GM23338 (cell line): Measurements from ENCODE around the gene RIN3. TPM values are rescaled to one million over a fixed set of nuclear protein-coding genes. Genes with fewer than 3 reads are reported as not detected.

Source experiments
- ATAC-seq: fragments of 200-7000 bp; cut with Tn5 transposase; 3 replicates; pipeline ENCODE4 v1.9.1; 2020
- DNase-seq: peaks from one replicate; pipeline ENCODE4 v3.0.0-alpha.2; 2015; ENCODE audit warnings: low spot score
- H2AFZ ChIP-seq: fragments of 200-600 bp; sonication (generic); 2 replicates; pipeline ENCODE4 v1.8.0; 2016; ENCODE audit warnings: antibody characterized with exemption, mild to moderate bottlenecking, moderate library complexity
- H3F3A ChIP-seq: fragments of 200-600 bp; sonication (generic); replicated peaks from 2 replicates; pipeline ENCODE4 v1.8.0; 2017; ENCODE audit warnings: antibody characterized with exemption, mixed run types, low read depth
- H3K27ac ChIP-seq: fragments of 200-600 bp; sonication (generic); 2 replicates; pipeline ENCODE4 v1.6.1; 2016; ENCODE audit warnings: low read depth
- H3K27me3 ChIP-seq: fragments of 200-600 bp; sonication (generic); 2 replicates; pipeline ENCODE4 v1.8.0; 2016; ENCODE audit warnings: mild to moderate bottlenecking, mixed run types, moderate library complexity; ENCODE audit not compliant: insufficient read depth
- H3K36me3 ChIP-seq: fragments of 200-600 bp; sonication (generic); 2 replicates; pipeline ENCODE4 v1.8.0; 2016; ENCODE audit warnings: mild to moderate bottlenecking; ENCODE audit not compliant: insufficient read depth
- H3K4me1 ChIP-seq: fragments of 200-600 bp; sonication (generic); 2 replicates; pipeline ENCODE4 v1.8.0; 2016; ENCODE audit warnings: mild to moderate bottlenecking, moderate library complexity; ENCODE audit not compliant: insufficient read depth
- H3K4me2 ChIP-seq: fragments of 200-600 bp; sonication (generic); 2 replicates; pipeline ENCODE4 v1.7.1; 2017; ENCODE audit warnings: mixed run types
- H3K4me3 ChIP-seq: fragments of 200-600 bp; sonication (generic); 2 replicates; pipeline ENCODE4 v1.6.1; 2016; ENCODE audit warnings: mixed run types
- H3K79me2 ChIP-seq: fragments of 200-600 bp; sonication (generic); replicated peaks from 2 replicates; pipeline ENCODE4 v1.8.0; 2017; ENCODE audit warnings: mild to moderate bottlenecking; ENCODE audit not compliant: insufficient read depth
- H3K9me2 ChIP-seq: fragments of 200-600 bp; sonication (generic); 2 replicates; pipeline ENCODE4 v1.8.0; 2017; ENCODE audit not compliant: insufficient read depth
- H4K20me1 ChIP-seq: fragments of 200-600 bp; sonication (generic); replicated peaks from 2 replicates; pipeline ENCODE4 v1.8.0; 2017; ENCODE audit warnings: mild to moderate bottlenecking; ENCODE audit not compliant: insufficient read depth
- H3K27ac Mint-ChIP-seq: 2 replicates; pipeline ENCODE4 v1.8.0; 2020; ENCODE audit warnings: inconsistent platforms, mild to moderate bottlenecking, moderate library complexity, mixed read lengths
- H3K27me3 Mint-ChIP-seq: 3 replicates; pipeline ENCODE4 v1.8.0; 2022; ENCODE audit warnings: low read depth, mild to moderate bottlenecking, moderate library complexity, mixed read lengths, inconsistent platforms; ENCODE audit not compliant: insufficient read depth, poor library complexity
- H3K36me3 Mint-ChIP-seq: 3 replicates; pipeline ENCODE4 v1.8.0; 2021; ENCODE audit warnings: low read depth, mild to moderate bottlenecking, inconsistent platforms, moderate library complexity, mixed read lengths
- H3K4me1 Mint-ChIP-seq: 3 replicates; pipeline ENCODE4 v1.8.0; 2020; ENCODE audit warnings: mild to moderate bottlenecking, inconsistent platforms, mixed read lengths
- H3K4me3 Mint-ChIP-seq: 3 replicates; pipeline ENCODE4 v1.8.0; 2021; ENCODE audit warnings: moderate library complexity, mild to moderate bottlenecking, inconsistent platforms, mixed read lengths
- H3K9me3 Mint-ChIP-seq: 3 replicates; pipeline ENCODE4 v1.8.0; 2020; ENCODE audit warnings: moderate library complexity, mild to moderate bottlenecking, inconsistent platforms, mixed read lengths
- ETS1 ChIP-seq: IDR thresholded peaks from 2 replicates; pipeline ENCODE4 v1.6.1; 2016; ENCODE audit warnings: antibody characterized with exemption
- JUNB ChIP-seq: IDR thresholded peaks from one replicate; pipeline ENCODE4 v1.6.1; 2016; ENCODE audit warnings: antibody characterized with exemption; ENCODE audit not compliant: unreplicated experiment
- NANOG ChIP-seq: IDR thresholded peaks from 2 replicates; pipeline ENCODE4 v1.6.1; 2016; ENCODE audit warnings: antibody characterized with exemption, borderline replicate concordance
- POLR2AphosphoS5 ChIP-seq: IDR thresholded peaks from 2 replicates; pipeline ENCODE4 v1.6.1; 2016; ENCODE audit warnings: antibody characterized with exemption, low read depth
- STAT1 ChIP-seq: IDR thresholded peaks from one replicate; pipeline ENCODE4 v1.6.1; 2016; ENCODE audit warnings: antibody characterized with exemption; ENCODE audit not compliant: unreplicated experiment
- ZNF331 ChIP-seq: fragments of 250-450 bp; sonication (Bioruptor Pico); IDR thresholded peaks from 2 replicates; pipeline ENCODE4 v1.5.0; 2020; ENCODE audit warnings: low read depth, mild to moderate bottlenecking, moderate library complexity
- polyA plus RNA-seq: library from polyadenylated mRNA; unstranded; fragments of >200 nt; fragmentation: Nextera tagmentation; extraction: Ambion mirVana; gene quantifications from 2 replicates; pipeline ENCODE4 v1.2.1, GENCODE V29; 2016
- total RNA-seq: library from RNA; depleted of rRNA; stranded (reverse); fragments of >200 nt; shearing (Covaris generic); gene quantifications from 2 replicates; pipeline ENCODE4 v1.2.3, GENCODE V29; 2014
- TF ChIP-seq, protein P1 (sequence below), 2 experiments: fragments of 200-600 bp in 1 of 2; sonication (generic) in 1 of 2; conservative IDR thresholded peaks; 2 replicates each; pipeline versions ENCODE4 v1.5.1 to v1.6.1; 2016 to 2017; ENCODE audit warnings: antibody characterized with exemption in 2 of 2, low read depth in 2 of 2, mild to moderate bottlenecking in 2 of 2, moderate library complexity in 1 of 2

RIN3 gene
- total and polyA plus RNA-seq, 2 experiments from 2014 or later, result 0.97 to 1.5 TPM

- TF ChIP-seq ZNF331 (CRISPR knock-in tag) (no peak), POLR2AphosphoS5 (no peak), NANOG (no peak)
- TF ChIP-seq, protein P1, sequence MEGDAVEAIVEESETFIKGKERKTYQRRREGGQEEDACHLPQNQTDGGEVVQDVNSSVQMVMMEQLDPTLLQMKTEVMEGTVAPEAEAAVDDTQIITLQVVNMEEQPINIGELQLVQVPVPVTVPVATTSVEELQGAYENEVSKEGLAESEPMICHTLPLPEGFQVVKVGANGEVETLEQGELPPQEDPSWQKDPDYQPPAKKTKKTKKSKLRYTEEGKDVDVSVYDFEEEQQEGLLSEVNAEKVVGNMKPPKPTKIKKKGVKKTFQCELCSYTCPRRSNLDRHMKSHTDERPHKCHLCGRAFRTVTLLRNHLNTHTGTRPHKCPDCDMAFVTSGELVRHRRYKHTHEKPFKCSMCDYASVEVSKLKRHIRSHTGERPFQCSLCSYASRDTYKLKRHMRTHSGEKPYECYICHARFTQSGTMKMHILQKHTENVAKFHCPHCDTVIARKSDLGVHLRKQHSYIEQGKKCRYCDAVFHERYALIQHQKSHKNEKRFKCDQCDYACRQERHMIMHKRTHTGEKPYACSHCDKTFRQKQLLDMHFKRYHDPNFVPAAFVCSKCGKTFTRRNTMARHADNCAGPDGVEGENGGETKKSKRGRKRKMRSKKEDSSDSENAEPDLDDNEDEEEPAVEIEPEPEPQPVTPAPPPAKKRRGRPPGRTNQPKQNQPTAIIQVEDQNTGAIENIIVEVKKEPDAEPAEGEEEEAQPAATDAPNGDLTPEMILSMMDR (conservative IDR thresholded peaks at IDR 0.05; ENCODE audit: low read depth in 2 of 2), result no peak
Observed at GRCh38 chr14:92600318-92601053, 86.9 kb downstream of the RIN3 start (continued).

DNA sequence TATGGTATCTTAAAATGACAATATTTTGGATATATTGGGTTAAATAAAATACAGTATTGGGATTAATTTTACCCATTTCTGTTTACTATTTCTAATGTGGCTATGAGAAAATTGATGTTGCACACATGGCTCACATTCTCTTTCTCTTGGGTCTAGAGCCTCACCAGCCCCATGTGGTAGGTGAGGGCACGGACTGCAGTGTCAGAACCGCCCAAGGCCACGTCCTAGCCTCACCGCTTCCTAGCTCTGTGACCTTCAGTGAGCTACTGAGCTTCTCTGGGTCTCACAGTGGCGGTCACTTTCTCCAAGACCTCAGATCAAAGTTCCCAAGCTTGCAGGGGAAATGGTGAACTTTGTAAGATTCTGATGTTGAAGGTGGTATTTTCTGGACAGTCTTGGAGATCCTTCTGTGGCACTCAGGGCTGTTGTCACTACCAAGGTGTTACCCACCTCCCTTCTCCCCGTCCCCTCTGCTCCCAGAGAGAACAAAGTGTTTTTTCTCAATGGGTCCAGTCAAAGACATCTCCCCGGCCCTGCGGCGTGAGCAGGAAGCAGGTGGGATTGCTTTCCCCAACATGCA is 87.6 kb downstream of the RIN3 start:
- DNase-seq (no peak), ATAC-seq (no peak)
- H3K27me3 ChIP-seq, result no peaks in the 10 kb centered on the region
- H3K9me3 Mint-ChIP-seq, result no peaks in the 10 kb centered on the region
- H2AFZ ChIP-seq, result no peak overlapping the region
- no peaks in the 10 kb centered on the region for H3K36me3 ChIP-seq
- no peaks in the 10 kb centered on the region for H3K4me1 ChIP-seq
- no peak overlapping the region for H3K4me2 ChIP-seq
- TF ChIP-seq ETS1 (no peak), NANOG (no peak), JUNB (no peak)
- H3K36me3 Mint-ChIP-seq, result no peaks in the 10 kb centered on the region
- no peak overlapping the region for H3K4me3 Mint-ChIP-seq
- H3K9me2 ChIP-seq, result no peaks in the 10 kb centered on the region
- H3K27me3 Mint-ChIP-seq, result peaks cover 5% of the 10 kb centered on the region
- no peaks in the 10 kb centered on the region for H3K4me1 Mint-ChIP-seq
- no peak overlapping the region for H3K27ac Mint-ChIP-seq
- no peaks in the 10 kb centered on the region for H4K20me1 ChIP-seq
- no peaks in the 10 kb centered on the region for H3K79me2 ChIP-seq
- no peak overlapping the region for H3K4me3 ChIP-seq
- H3K27ac ChIP-seq, result no peak overlapping the region
- no peaks in the 10 kb centered on the region for H3F3A ChIP-seq

- Mint-ChIP-seq H3K27ac (no peak overlapping the region), H3K4me1 (no peaks in the 10 kb centered on the region), H3K9me3 (no peaks in the 10 kb centered on the region), H3K36me3 (no peaks in the 10 kb centered on the region), H3K27me3 (peaks cover 5% of the 10 kb centered on the region), H3K4me3 (no peak overlapping the region)
- ATAC-seq (no peak), DNase-seq (no peak)
- Histone ChIP-seq H3F3A (no peaks in the 10 kb centered on the region), H2AFZ (no peak overlapping the region), H4K20me1 (no peaks in the 10 kb centered on the region), H3K27ac (no peak overlapping the region), H3K4me1 (no peaks in the 10 kb centered on the region), H3K27me3 (no peaks in the 10 kb centered on the region), H3K79me2 (no peaks in the 10 kb centered on the region), H3K4me3 (no peak overlapping the region), H3K4me2 (no peak overlapping the region), H3K36me3 (no peaks in the 10 kb centered on the region), H3K9me2 (no peaks in the 10 kb centered on the region)
- TF ChIP-seq NANOG (no peak), STAT1 (no peak), ZNF331 (CRISPR knock-in tag) (no peak)
Observed at GRCh38 chr14:92601757-92602417, 88.3 kb downstream of the RIN3 start.
